Left lung (tissue), 10 donors: ENCODE data around the gene PRKCE. TPM values are rescaled to one million over a fixed set of nuclear protein-coding genes. Genes with fewer than 3 reads are reported as not detected.
A peak's percentile ranks its signal among the peaks of the same experiment; 100 is the strongest.

ENCODE experiments used
- ATAC-seq: fragments of 200-7000 bp; cut with Tn5 transposase; one replicate; pipeline ENCODE4 v1.9.1; 2020; ENCODE audit warnings: moderate library complexity
- DNase-seq, 4 donors: peaks; one replicate each; pipeline ENCODE4 v3.0.0-alpha.2; 2013 to 2020
- H3K27ac ChIP-seq, 2 donors: fragments of 200-600 bp; sonication (generic) in 1 of 2; one replicate each; pipeline versions ENCODE4 v1.5.0 to v1.8.0; 2020 to 2021
- H3K27me3 ChIP-seq, 2 donors: fragments of 200-600 bp; sonication (generic) in 1 of 2; one replicate each; pipeline versions ENCODE4 v1.5.0 to v1.8.0; 2020 to 2021
- H3K36me3 ChIP-seq, 2 donors: fragments of 200-600 bp; sonication (generic) in 1 of 2; one replicate each; pipeline versions ENCODE4 v1.5.0 to v1.8.0; 2020 to 2021
- H3K4me1 ChIP-seq, 2 donors: fragments of 200-600 bp; one replicate each; pipeline ENCODE4 v1.8.0; 2021
- H3K4me3 ChIP-seq, 2 donors: fragments of 200-600 bp; sonication (generic) in 1 of 2; one replicate each; pipeline versions ENCODE4 v1.5.0 to v1.8.0; 2020 to 2021; ENCODE audit warnings: mild to moderate bottlenecking in 1 of 2
- H3K9me3 ChIP-seq, 2 donors: fragments of 200-600 bp; sonication (generic) in 1 of 2; one replicate each; pipeline versions ENCODE4 v1.5.0 to v1.8.0; 2020 to 2021
- CTCF ChIP-seq, 2 donors: fragments of 200-600 bp; sonication (generic) in 1 of 2; IDR thresholded peaks; one replicate each; pipeline versions ENCODE4 v1.5.0 to v1.8.0; 2021; ENCODE audit warnings: antibody characterized with exemption in 2 of 2
- intact Hi-C, 2 donors: fragments of 100-400 bp; cut with DNase I; formaldehyde crosslinking; loops; one replicate each; pipeline versions ENCODE4 v1.11.2 to v1.14.2; 2022
- polyA plus RNA-seq, 6 donors: library from polyadenylated mRNA; unstranded; fragments of 120-200 nt; gene quantifications; one replicate each; pipeline ENCODE4 v1.2.1, GENCODE V29; 2013; ENCODE audit not compliant: insufficient read length in 6 of 6
- total RNA-seq, 2 donors: library from RNA; stranded (reverse); fragmentation: NEBNext Ultra II Directional; extraction: Animal tissue kit (Norgen Biotek cat#: 25700); gene quantifications; one replicate each; pipeline ENCODE4 v1.2.1, GENCODE V29; 2021
- donor health status: DM: no; HTN: yes; CAD: no.
- donor health status: DM: no; HTN: no; CAD: no.

PRKCE gene
- total and polyA plus RNA-seq, 8 donors: 12.0 to 56.9 (median 14.7) TPM

- Histone ChIP-seq H3K27me3 (no peaks in the 10 kb centered on the region), H3K27ac (no peak overlapping the region), H3K36me3 (peaks cover 0 to 27% of the 10 kb centered on the region in 2 donors), H3K9me3 (no peaks in the 10 kb centered on the region), H3K4me1 (no peaks in the 10 kb centered on the region), H3K4me3 (no peak overlapping the region)
- DNase-seq: no peak
- intact Hi-C loops: no loop called here
- no peak for TF ChIP-seq CTCF (IDR thresholded peaks at IDR 0.05)
- ATAC-seq: no peak
Observed at GRCh38 chr2:46151577-46151976, 500.1 kb downstream of the PRKCE start.

- intact Hi-C loops: no loop called here
- no peak for TF ChIP-seq CTCF (IDR thresholded peaks at IDR 0.05)
- DNase-seq (no peak), ATAC-seq (no peak)
- H3K36me3 ChIP-seq: peaks cover 0 to 26% of the 10 kb centered on the region in 2 donors
- H3K4me1 ChIP-seq: peaks cover 0 to 8% of the 10 kb centered on the region in 2 donors
- H3K9me3 ChIP-seq: no peaks in the 10 kb centered on the region
- H3K4me3 ChIP-seq: no peak overlapping the region
- no peaks in the 10 kb centered on the region for H3K27me3 ChIP-seq
- no peak overlapping the region for H3K27ac ChIP-seq
Observed at GRCh38 chr2:46153996-46154753, 502.7 kb downstream of the PRKCE start.

GRCh38 chr2:46157072-46157965 lies 505.8 kb downstream of the PRKCE start:
- Histone ChIP-seq H3K27me3 (no peaks in the 10 kb centered on the region), H3K36me3 (peaks cover 0 to 26% of the 10 kb centered on the region in 2 donors), H3K27ac (no peak overlapping the region), H3K4me1 (peaks cover 0 to 17% of the 10 kb centered on the region in 2 donors), H3K9me3 (no peaks in the 10 kb centered on the region), H3K4me3 (no peak overlapping the region)
- intact Hi-C loops: no loop called here
- DNase-seq: no peak
- peak; percentile 43 for ATAC-seq
- TF ChIP-seq CTCF (IDR thresholded peaks at IDR 0.05): no peak

- Histone ChIP-seq H3K4me3 (no peak overlapping the region), H3K36me3 (peaks cover 0 to 25% of the 10 kb centered on the region in 2 donors), H3K27ac (no peak overlapping the region), H3K4me1 (peaks cover 6 to 23% of the 10 kb centered on the region in 2 donors), H3K9me3 (no peaks in the 10 kb centered on the region), H3K27me3 (no peaks in the 10 kb centered on the region)
- DNase-seq: no peak
- no peak for TF ChIP-seq CTCF (IDR thresholded peaks at IDR 0.05)
- intact Hi-C loops: no loop called here
- no peak for ATAC-seq
Observed at GRCh38 chr2:46157966-46158310, 506.5 kb downstream of the PRKCE start.

- intact Hi-C loops: no loop called here
- H3K9me3 ChIP-seq: no peaks in the 10 kb centered on the region
- no peak for TF ChIP-seq CTCF (IDR thresholded peaks at IDR 0.05)
- H3K4me1 ChIP-seq: peaks cover 6 to 26% of the 10 kb centered on the region in 2 donors
- DNase-seq (no peak), ATAC-seq (no peak)
- no peak overlapping the region for H3K27ac ChIP-seq
- H3K27me3 ChIP-seq: no peaks in the 10 kb centered on the region
- no peak overlapping the region for H3K4me3 ChIP-seq
- peaks cover 0 to 25% of the 10 kb centered on the region in 2 donors for H3K36me3 ChIP-seq
Observed at GRCh38 chr2:46158661-46159060, 507.2 kb downstream of the PRKCE start.
